ENCODE data around the gene TBC1D10A.

- peak; percentile 94 for TF ChIP-seq CTCF (IDR thresholded peaks at IDR 0.05; ENCODE audit: insufficient read depth, low read depth, low read length)
- no peak for TF ChIP-seq EZH2 (IDR thresholded peaks at IDR 0.05; ENCODE audit: insufficient read depth, low read length)
Observed at GRCh38 chr22:30262917-30263741, 63.6 kb downstream of the TBC1D10A start.

Data from astrocyte (in vitro differentiated cells and primary cell).